ENCODE data around the gene NUP210.

The NUP210 gene

GRCh38 chr3:13319564-13320220 lies 100.4 kb downstream of the NUP210 start:
- DNase-seq (ENCODE audit: low read depth) = no peak

DNA sequence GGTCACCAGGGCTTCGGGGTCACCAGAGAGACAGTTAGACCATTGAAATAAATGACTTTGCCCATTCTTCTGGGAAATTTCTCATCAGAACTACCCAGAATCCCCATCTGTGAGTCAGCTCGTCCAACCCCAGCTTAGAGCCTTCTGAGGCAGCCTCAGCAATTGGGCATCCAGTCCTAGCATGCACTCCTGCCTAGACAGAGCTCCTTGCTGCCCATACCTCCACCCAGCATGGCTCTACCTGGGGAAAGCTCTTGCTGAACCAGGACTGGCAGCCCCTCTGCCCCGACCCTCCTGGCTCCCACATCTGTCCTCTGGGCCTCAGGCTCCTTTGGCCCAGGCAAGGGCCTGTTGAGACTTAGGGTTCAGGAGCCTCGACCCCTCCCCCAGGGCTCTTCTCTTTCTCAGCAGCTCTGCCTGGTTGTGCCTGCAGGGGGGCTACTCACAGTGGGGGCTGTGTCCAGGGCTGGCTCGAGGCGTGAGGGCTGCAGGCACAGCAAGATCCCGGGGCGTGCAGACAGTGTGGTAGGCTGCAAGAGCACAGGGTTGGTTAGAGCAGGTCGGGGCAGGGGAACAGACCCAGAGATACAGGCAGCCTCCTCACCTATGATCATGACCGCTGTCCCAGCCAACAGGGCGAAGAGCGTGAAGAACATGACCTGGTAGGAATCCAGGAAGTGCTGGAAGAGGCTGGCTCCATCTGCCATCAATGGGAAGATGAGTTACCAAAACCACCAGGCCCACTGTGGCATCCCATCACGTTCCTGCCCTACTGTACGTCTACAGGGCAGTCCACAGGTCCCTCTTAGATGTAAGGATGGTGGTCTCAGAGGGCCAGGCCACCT lies 101.3 kb downstream of the NUP210 start:
- DNase-seq (ENCODE audit: low read depth) = no peak

- no peak for DNase-seq (ENCODE audit: low read depth)
Observed at GRCh38 chr3:13317596-13318320, 102.4 kb downstream of the NUP210 start.

DNA sequence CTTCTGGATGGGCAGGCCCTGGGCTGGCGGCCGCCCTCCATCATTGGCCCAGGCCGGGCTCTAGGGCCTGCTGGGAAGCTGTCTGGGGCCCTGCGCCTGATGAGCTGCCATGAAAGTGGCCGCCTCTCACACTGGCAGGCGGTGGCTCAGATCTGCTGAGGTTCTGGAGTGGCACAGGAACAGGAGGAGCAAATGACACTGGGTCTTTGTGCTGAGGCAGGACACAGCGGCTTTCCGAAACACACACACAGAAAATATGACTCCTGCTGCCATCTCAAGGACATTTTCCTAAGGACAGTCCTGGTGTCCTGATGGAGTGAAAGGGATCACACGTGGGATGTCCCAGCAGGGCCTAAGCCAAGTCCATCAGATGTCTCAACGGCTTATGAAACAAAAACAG lies 103.5 kb downstream of the NUP210 start:
- no peak for DNase-seq (ENCODE audit: low read depth)

GRCh38 chr3:13314877-13315276 lies 105.2 kb downstream of the NUP210 start:
- DNase-seq (ENCODE audit: low read depth) = no peak

- DNase-seq (ENCODE audit: low read depth) = no peak
Observed at GRCh38 chr3:13313813-13314212, 106.3 kb downstream of the NUP210 start.

DNA sequence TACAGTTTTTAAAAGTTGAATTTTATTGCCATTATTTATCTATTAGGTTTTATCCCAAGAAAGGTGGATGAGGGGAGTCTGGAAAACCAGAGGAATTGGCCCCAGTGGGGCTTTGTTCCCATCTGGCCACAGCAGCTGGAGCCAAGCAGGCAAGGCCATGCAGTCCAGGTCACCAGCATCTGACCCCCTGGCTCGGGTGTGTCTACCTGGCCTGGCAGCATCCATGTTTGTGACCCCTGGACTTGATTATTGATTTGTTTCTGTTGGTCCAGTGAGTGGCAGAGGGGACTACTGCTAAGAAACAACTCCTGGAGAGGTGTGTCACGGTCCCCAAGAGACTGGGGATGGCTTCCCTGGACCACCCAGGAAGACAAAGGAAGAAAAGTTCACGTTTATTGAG lies 111.1 kb downstream of the NUP210 start:
- DNase-seq (ENCODE audit: low read depth) = no peak

DNA sequence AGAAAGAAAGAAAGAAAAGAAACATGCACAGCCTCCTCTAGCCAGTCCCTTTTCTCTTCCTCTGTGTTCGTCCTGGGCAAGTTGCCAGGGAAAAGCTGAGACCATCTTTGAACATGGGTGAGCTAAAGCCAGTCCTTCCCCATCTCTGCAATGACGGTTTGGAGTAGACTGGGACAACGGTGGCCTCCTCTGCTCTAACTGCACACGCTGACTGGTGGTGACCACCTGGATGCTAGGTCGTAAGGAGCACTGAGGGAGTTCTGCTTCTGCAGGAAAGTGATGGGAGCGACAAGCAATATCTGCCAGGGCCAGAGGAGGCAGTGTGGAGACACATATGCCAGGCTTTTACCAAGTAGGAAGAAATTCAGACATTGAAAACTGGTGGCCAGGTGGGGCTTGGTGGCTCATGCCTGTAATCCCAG lies 111.7 kb downstream of the NUP210 start:
- no peak for DNase-seq (ENCODE audit: low read depth)

DNA sequence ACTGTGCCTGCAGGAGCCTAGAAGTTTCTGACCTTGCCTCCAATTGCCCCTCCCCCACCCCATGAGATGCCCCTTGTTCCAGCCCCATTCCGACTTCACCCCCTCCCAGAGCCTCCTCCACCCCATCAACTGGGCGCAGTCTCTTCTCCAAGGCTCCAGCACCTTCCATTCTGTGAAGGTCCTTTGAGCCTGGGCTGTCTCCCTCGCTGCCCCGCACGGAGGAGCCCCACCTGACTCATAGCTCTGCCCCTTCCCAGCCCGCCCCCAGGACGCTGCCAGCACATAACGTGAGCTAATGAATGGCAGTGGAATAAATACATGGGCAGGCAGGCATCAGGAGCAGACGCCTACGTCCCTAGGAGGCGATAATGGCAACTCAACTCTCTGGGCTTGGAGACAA lies 113.1 kb downstream of the NUP210 start:
- DNase-seq (ENCODE audit: low read depth) = no peak

DNA sequence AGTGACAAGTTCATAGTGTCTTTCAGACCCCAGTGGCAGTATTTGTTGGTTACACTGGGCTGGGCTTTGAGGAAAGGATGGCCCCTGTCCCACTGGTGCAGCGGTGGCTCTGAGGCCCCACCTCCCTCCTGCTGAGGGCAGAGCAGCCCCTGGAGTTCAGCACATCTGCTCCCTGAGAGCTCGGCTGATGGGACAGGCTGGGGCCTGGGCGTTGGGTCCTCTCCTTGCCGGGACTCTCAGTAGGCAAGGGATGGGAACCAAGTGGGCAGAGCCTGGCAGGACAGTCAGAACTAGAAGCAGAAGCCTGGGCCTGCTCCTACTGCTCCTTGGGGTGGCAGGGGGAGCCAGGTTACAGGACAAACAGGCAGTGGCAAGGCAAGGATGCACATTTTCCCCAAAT lies 114.5 kb downstream of the NUP210 start:
- no peak for DNase-seq (ENCODE audit: low read depth)

DNA sequence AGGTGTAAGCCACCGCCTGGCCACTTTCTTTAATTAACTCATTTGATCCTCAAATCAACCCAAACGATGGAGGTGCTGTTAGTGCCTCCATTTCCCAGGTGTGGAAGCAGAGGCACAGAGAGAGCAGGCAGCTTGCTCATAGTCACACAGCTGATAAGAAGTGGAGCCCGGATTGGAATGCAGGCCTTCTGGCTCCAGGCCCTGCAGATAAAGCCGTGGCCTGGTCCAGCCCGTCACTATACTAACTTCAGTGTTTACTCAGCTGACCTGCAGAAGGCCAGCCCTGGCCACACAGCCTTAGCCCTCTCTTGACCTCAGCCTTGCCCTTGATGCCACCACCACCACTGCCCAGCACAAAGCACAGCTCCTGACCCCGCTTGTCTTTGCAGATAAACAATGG lies 116.7 kb downstream of the NUP210 start:
- DNase-seq (ENCODE audit: low read depth) = no peak

DNA sequence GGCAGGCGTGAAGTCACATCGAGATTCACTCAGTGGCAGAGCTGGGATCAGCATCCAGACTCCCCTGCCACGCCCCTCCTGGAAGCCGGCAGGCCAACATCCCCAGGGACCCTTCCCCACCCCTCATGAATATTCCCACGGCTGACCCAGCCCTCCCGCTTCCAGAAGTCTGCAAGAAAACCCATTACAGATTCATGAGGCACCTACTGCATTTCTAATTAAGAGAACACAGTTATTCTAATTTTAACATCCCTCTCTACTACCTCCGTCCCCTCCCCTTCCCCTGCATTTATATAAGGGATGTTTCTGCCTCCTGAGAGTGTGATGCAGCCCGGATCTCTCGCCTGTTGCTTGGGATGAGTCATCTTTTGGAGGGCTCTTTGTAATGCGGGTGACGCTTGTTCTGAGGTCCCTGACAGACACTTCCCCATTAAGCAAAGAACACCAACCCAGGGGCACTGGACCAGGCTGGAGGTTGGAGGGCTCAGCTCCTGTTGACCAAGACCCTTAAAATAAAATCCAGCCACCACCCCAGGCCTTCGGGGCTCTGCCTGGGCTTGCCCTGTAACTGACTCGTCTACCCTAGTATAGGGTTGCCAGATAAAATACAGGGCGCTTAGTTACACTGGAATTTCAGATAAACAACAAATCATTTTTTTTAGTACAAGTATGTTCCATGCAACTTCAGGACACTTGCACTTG lies 118.7 kb downstream of the NUP210 start:
- no peak for DNase-seq (ENCODE audit: low read depth)

DNA sequence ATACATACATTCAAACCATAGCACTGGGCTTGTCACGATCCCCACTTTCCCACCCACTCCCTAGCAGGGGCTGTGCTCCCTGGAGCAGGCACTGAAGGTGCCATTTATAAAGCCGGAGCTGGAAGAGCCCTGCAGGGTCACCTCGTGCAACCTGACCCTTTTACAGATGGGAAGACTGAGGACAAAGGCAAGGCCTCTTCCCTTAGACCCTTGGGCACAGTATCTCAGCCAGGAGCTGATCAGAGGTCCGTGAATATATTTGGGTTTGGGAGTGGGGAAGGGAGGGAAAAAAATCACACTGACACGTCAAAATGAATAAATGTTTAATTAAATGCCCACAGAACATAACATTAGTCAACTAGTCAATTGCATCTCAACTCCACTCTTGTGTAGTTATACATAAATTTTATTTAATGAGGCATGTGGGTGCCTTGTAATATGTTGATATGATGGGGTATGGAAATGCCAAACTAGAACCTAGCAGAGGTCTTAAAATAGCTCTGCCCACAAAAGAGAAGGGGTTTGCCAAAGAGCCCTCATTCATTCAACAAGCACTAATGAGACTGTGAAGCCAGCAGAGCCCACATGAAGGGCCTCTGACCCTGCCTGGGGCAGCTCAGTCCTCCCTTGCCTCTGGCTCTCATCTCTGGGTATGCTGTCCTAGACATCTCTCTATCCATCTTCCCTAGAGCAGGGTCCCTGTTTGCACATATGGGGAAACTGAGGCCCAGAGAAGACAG lies 119.4 kb downstream of the NUP210 start:
- DNase-seq (ENCODE audit: low read depth) = no peak

- no peak for DNase-seq (ENCODE audit: low read depth)
Observed at GRCh38 chr3:13299531-13300155, 120.5 kb downstream of the NUP210 start.

DNA sequence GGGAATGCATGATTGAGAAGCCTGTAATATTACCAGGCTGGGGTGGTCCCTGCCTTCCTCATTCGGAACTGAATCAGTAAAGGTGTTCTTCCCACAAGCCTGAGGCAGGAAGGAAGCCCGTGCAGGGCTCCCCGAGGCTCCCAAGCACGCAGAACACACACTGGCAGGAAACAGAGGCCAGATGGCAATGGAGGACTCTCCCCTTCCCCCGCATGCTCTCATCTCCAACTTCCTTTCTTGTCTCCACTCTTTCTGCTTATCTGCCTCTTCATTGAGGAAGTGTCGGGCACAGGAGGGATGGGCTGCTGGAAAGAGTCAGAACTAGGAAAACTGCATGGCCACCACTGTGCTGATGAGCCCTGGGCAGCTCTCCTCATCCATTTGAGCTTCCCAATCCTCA lies 123.5 kb downstream of the NUP210 start:
- DNase-seq (ENCODE audit: low read depth) = no peak

- no peak for DNase-seq (ENCODE audit: low read depth)
Observed at GRCh38 chr3:13294442-13295351, 125.4 kb downstream of the NUP210 start.

- no peak for DNase-seq (ENCODE audit: low read depth)
Observed at GRCh38 chr3:13292375-13292774, 127.7 kb downstream of the NUP210 start.

DNA sequence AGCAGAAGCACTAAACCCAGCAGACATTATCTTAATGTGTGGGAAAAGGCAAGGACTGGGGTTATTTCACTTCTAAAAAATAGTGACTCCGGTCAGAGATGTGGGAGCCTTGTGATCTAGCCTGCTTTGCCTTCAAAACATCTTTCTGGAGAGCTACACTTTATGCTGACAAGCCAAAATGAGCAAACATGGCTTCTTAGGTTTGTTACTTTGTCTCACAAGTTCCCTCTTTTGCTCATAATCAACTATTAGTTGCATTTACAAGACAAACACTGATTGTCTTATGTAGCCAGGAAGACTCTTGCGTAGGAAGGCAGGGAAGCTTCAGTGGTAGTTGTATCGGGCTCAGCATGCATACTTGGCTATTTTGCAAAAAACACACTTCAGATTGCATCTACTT lies 129.2 kb downstream of the NUP210 start:
- no peak for DNase-seq (ENCODE audit: low read depth)

DNA sequence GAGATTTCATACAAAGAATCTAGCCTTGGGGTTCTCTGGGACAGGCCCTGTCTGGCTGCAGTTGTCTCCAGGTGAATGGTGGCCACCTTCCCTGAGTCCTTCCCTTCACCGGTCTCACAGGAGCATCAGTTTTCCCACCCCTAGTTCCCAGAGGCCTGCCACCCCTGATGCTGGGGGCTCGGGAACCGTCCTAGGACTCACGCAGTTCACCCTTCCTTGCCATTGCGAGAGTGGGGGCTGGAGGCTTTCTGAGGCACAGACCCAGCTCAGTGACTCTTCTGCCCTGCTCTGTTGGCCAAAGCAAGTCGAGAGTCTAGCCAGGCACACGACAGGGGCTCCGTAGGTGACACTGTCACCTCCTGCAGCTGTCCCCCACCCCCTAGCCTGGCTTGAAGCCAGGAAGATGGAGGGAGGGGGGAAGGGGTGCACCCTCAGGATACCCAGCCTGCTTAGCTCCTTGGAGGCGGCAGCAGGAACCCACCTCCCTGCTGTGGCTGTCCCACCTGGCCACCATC lies 130.3 kb downstream of the NUP210 start:
- no peak for DNase-seq (ENCODE audit: low read depth)
